GM23338 (cell line): ENCODE data around the gene SLC7A4. TPM values are rescaled to one million over a fixed set of nuclear protein-coding genes. Genes with fewer than 3 reads are reported as not detected.

Source experiments
- CREB1 ChIP-seq: fragments of 250-450 bp; sonication (Bioruptor Pico); IDR thresholded peaks from 2 replicates; pipeline ENCODE4 v1.5.0; 2020; ENCODE audit warnings: low read depth, mild to moderate bottlenecking, moderate library complexity
- CTCF ChIP-seq, 2 experiments: fragments of 200-600 bp in 1 of 2; sonication (generic) in 1 of 2; conservative IDR thresholded peaks; 2 replicates each; pipeline versions ENCODE4 v1.5.1 to v1.6.1; 2016 to 2017; ENCODE audit warnings: antibody characterized with exemption in 2 of 2, low read depth in 2 of 2, mild to moderate bottlenecking in 2 of 2, moderate library complexity in 1 of 2
- NANOG ChIP-seq: IDR thresholded peaks from 2 replicates; pipeline ENCODE4 v1.6.1; 2016; ENCODE audit warnings: antibody characterized with exemption, borderline replicate concordance
- ZNF114 ChIP-seq: fragments of 250-450 bp; sonication (Bioruptor Pico); IDR thresholded peaks from 2 replicates; pipeline ENCODE4 v1.5.0; 2020; ENCODE audit warnings: mild to moderate bottlenecking, moderate library complexity
- ZNF331 ChIP-seq: fragments of 250-450 bp; sonication (Bioruptor Pico); IDR thresholded peaks from 2 replicates; pipeline ENCODE4 v1.5.0; 2020; ENCODE audit warnings: low read depth, mild to moderate bottlenecking, moderate library complexity
- ZNF462 ChIP-seq: fragments of 250-450 bp; sonication (Bioruptor Pico); IDR thresholded peaks from 2 replicates; pipeline ENCODE4 v1.5.0; 2020; ENCODE audit warnings: mild to moderate bottlenecking, moderate library complexity
- polyA plus RNA-seq: library from polyadenylated mRNA; unstranded; fragments of >200 nt; fragmentation: Nextera tagmentation; extraction: Ambion mirVana; gene quantifications from 2 replicates; pipeline ENCODE4 v1.2.1, GENCODE V29; 2016
- total RNA-seq: library from RNA; depleted of rRNA; stranded (reverse); fragments of >200 nt; shearing (Covaris generic); gene quantifications from 2 replicates; pipeline ENCODE4 v1.2.3, GENCODE V29; 2014

The SLC7A4 gene
- total and polyA plus RNA-seq, 2 experiments from 2014 or later: 0.07 to 0.44 TPM

- TF ChIP-seq ZNF462 (CRISPR knock-in tag): no peak
- TF ChIP-seq ZNF114 (CRISPR knock-in tag): no peak
- TF ChIP-seq NANOG: no peak
- TF ChIP-seq CREB1 (CRISPR knock-in tag): no peak
- TF ChIP-seq ZNF331 (CRISPR knock-in tag): no peak
- TF ChIP-seq CTCF (conservative IDR thresholded peaks at IDR 0.05; ENCODE audit: low read depth in 2 of 2): no peak
Observed at GRCh38 chr22:21000987-21001600, 31.3 kb downstream of the SLC7A4 start (continued).
